ENCODE measurements around the gene CALCOCO1. TPM values are rescaled to one million over a fixed set of nuclear protein-coding genes. Genes with fewer than 3 reads are reported as not detected.

Gene CALCOCO1
- total RNA-seq, 1 donor from 2014 or later, result 68.4 TPM

DNA sequence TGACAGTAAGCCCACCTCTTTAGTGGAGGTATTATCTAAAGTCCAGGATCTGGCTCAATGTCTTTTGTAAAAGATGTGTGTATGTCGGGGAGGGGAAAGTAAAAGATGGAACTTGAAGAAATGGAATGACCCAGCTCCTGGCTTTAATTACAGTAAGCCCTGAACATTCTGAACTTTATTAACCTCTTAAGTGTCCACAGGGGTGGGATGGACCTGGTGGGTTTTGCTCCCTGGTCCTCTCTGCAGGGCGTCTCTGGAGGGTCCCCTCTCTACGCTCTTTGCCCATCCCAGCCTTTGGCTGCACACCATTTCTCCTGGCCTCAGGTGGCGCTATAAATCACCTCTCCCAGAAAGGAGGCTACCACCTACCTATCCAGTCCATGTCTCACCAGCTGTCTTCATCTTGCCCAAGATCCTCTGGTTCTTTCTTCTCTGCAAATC is 28.2 kb upstream of the CALCOCO1 start:
- TF ChIP-seq, protein P1, sequence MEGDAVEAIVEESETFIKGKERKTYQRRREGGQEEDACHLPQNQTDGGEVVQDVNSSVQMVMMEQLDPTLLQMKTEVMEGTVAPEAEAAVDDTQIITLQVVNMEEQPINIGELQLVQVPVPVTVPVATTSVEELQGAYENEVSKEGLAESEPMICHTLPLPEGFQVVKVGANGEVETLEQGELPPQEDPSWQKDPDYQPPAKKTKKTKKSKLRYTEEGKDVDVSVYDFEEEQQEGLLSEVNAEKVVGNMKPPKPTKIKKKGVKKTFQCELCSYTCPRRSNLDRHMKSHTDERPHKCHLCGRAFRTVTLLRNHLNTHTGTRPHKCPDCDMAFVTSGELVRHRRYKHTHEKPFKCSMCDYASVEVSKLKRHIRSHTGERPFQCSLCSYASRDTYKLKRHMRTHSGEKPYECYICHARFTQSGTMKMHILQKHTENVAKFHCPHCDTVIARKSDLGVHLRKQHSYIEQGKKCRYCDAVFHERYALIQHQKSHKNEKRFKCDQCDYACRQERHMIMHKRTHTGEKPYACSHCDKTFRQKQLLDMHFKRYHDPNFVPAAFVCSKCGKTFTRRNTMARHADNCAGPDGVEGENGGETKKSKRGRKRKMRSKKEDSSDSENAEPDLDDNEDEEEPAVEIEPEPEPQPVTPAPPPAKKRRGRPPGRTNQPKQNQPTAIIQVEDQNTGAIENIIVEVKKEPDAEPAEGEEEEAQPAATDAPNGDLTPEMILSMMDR (IDR thresholded peaks at IDR 0.05; ENCODE audit: insufficient read depth, low read length, poor library complexity, severe bottlenecking), result no peak
- Histone ChIP-seq H3K4me3 (ENCODE audit: low read depth, low read length) (no peak overlapping the region), H3K36me3 (ENCODE audit: control insufficient read depth, insufficient read depth, low read length) (no peaks in the 10 kb centered on the region), H3K27me3 (ENCODE audit: control insufficient read depth, insufficient read depth, low read length) (peaks cover 85% of the 10 kb centered on the region)
- no peak for DNase-seq (ENCODE audit: low read depth)

DNA sequence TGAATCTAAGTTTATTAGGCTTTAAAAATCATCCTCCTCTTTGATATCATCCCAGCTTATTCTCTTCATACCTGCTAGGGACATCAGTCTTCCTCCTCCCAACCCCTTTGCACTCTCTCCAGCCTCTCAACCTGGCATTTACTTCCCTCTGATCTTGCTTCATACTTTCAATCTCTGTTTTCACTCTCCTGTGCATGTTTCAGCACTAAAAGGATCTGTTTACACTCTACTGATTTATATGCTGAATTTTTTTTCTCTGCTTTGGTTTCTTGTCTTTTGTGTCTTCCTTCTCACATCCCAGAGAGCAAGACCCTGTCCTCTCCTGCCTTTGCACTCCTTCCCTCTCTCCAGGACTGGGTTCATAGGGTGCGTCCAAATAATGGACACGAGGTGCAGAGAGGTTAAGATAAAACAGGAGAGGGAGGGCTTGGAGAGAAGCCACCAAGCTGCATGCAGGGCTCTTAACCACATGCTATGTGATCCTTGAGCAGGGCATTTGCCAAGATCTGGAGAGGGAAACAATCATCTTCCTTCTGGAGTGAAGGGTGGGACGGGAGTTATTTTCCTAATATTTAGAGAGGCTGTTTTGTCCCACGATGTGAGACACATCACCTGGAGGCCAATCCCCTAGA is 27.5 kb upstream of the CALCOCO1 start:
- peaks cover 89% of the 10 kb centered on the region for H3K27me3 ChIP-seq (ENCODE audit: control insufficient read depth, insufficient read depth, low read length)
- no peak for DNase-seq (ENCODE audit: low read depth)
- no peaks in the 10 kb centered on the region for H3K36me3 ChIP-seq (ENCODE audit: control insufficient read depth, insufficient read depth, low read length)
- TF ChIP-seq, protein P1 (IDR thresholded peaks at IDR 0.05; ENCODE audit: insufficient read depth, low read length, poor library complexity, severe bottlenecking), result no peak
- no peak overlapping the region for H3K4me3 ChIP-seq (ENCODE audit: low read depth, low read length)

DNA sequence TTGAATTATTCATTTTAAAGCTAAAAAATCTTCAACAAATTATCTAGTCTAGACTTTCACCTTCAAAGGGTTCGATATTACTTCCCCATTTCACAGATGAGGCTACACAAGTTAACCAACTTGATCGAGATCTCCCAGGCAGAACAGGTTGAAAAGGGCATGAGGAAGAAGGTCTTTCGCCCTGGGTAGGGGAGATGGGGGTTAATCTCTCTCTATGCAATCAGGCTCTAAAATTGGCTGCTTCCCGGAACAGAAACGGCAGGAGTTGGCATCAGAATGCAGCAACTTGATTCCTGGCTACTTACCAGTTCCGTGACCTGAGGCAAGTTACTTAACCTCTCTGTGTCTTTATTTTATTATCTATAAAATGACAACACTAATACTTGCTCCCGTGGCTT is 26.9 kb upstream of the CALCOCO1 start:
- Histone ChIP-seq H3K36me3 (ENCODE audit: control insufficient read depth, insufficient read depth, low read length) (no peaks in the 10 kb centered on the region), H3K4me3 (ENCODE audit: low read depth, low read length) (no peak overlapping the region), H3K27me3 (ENCODE audit: control insufficient read depth, insufficient read depth, low read length) (peaks cover 89% of the 10 kb centered on the region)
- TF ChIP-seq, protein P1 (IDR thresholded peaks at IDR 0.05; ENCODE audit: insufficient read depth, low read length, poor library complexity, severe bottlenecking), result no peak
- DNase-seq (ENCODE audit: low read depth), result no peak

DNA sequence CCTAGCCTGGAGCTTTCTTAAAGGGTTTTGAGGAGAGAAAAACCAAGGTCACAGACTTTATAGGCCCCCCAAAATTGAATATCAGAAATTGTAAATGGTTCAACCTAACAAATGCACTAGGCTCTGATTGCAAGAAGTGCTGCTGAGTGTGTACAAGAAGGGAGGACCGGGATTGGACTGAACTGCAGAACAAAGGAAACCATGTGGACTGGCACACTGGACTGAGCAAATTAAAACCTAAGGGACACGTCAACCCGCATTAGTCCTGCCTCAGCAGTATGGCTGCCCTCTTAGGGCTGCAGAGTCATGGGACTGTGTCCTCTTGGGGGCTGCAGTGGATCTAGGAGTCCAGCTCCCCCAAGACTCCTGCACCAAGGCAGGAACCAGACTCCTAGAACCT is 25.4 kb upstream of the CALCOCO1 start:
- TF ChIP-seq, protein P1 (IDR thresholded peaks at IDR 0.05; ENCODE audit: insufficient read depth, low read length, poor library complexity, severe bottlenecking), result no peak
- peaks cover 89% of the 10 kb centered on the region for H3K27me3 ChIP-seq (ENCODE audit: control insufficient read depth, insufficient read depth, low read length)
- no peak for DNase-seq (ENCODE audit: low read depth)
- no peaks in the 10 kb centered on the region for H3K36me3 ChIP-seq (ENCODE audit: control insufficient read depth, insufficient read depth, low read length)
- H3K4me3 ChIP-seq (ENCODE audit: low read depth, low read length), result no peak overlapping the region

DNA sequence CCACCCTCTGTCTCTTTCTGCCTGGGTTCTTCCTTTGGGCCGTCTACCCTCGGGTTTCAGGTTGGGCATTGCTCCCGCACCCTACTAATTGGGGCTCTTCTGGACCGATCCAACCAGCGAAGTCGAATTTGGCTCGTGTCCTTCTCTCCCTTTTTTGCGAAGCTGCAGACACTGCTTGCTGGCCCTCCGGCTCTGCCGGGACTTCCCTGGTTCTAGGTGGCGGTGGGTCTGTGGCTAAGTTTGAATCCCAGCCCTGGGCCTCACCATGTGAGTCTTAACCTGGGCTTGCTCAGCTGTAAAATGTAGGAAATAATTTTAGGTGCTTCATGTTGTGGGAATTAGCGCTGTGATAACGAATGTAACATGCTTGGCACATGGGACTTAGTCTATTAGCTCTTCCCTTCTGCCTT is 24.9 kb upstream of the CALCOCO1 start:
- DNase-seq (ENCODE audit: low read depth), result no peak
- peaks cover 89% of the 10 kb centered on the region for H3K27me3 ChIP-seq (ENCODE audit: control insufficient read depth, insufficient read depth, low read length)
- TF ChIP-seq, protein P1 (IDR thresholded peaks at IDR 0.05; ENCODE audit: insufficient read depth, low read length, poor library complexity, severe bottlenecking), result no peak
- no peak overlapping the region for H3K4me3 ChIP-seq (ENCODE audit: low read depth, low read length)
- no peaks in the 10 kb centered on the region for H3K36me3 ChIP-seq (ENCODE audit: control insufficient read depth, insufficient read depth, low read length)
